Measurements from ENCODE around the gene PROSER3.

- no peak for TF ChIP-seq CTCF (IDR thresholded peaks at IDR 0.05)
- no peak for TF ChIP-seq POLR2A (IDR thresholded peaks at IDR 0.05)
These were observed 19.1 kb upstream of the PROSER3 start for GRCh38 chr19:35738887-35739229.
